Subcutaneous adipose tissue (tissue), 4 donors: ENCODE data around the gene CPXM2. TPM values are rescaled to one million over a fixed set of nuclear protein-coding genes. Genes with fewer than 3 reads are reported as not detected.

Experiments
- total RNA-seq, 4 donors: library from RNA; depleted of rRNA; stranded (reverse); fragments of >200 nt; gene quantifications; one replicate each; pipeline ENCODE4 v1.1.0, GENCODE V29; 2016
- TF ChIP-seq, protein P1 (sequence below): fragments of 450-650 bp; IDR thresholded peaks from one replicate; pipeline ENCODE4 v1.5.1; 2016; ENCODE audit warnings: low read depth, mild to moderate bottlenecking, control low read depth, antibody characterized with exemption, moderate library complexity

CPXM2 gene
- total RNA-seq, 4 donors from 2014 or later, result 4.4 to 11.7 (median 6.7) TPM

DNA sequence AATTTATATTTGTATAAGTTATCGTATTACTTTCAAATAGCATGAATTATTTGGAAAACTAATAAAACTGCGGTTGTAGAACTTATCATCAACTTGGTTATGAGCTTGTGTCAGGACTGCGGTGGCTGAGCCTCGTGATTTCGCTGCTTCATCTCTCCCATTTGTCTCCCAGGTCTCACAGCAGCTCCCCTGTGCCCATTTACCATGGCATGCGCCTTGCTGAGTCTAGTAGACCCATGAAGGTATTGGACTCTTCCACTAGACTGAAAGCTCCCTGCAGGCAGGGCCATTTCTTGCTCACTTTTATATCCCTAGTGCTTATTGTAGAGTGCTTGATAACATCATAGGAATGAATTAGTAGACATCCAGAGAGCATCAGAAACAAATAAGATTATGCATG, 53.9 kb downstream of the CPXM2 start:
- TF ChIP-seq, protein P1, sequence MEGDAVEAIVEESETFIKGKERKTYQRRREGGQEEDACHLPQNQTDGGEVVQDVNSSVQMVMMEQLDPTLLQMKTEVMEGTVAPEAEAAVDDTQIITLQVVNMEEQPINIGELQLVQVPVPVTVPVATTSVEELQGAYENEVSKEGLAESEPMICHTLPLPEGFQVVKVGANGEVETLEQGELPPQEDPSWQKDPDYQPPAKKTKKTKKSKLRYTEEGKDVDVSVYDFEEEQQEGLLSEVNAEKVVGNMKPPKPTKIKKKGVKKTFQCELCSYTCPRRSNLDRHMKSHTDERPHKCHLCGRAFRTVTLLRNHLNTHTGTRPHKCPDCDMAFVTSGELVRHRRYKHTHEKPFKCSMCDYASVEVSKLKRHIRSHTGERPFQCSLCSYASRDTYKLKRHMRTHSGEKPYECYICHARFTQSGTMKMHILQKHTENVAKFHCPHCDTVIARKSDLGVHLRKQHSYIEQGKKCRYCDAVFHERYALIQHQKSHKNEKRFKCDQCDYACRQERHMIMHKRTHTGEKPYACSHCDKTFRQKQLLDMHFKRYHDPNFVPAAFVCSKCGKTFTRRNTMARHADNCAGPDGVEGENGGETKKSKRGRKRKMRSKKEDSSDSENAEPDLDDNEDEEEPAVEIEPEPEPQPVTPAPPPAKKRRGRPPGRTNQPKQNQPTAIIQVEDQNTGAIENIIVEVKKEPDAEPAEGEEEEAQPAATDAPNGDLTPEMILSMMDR, result no peak

DNA sequence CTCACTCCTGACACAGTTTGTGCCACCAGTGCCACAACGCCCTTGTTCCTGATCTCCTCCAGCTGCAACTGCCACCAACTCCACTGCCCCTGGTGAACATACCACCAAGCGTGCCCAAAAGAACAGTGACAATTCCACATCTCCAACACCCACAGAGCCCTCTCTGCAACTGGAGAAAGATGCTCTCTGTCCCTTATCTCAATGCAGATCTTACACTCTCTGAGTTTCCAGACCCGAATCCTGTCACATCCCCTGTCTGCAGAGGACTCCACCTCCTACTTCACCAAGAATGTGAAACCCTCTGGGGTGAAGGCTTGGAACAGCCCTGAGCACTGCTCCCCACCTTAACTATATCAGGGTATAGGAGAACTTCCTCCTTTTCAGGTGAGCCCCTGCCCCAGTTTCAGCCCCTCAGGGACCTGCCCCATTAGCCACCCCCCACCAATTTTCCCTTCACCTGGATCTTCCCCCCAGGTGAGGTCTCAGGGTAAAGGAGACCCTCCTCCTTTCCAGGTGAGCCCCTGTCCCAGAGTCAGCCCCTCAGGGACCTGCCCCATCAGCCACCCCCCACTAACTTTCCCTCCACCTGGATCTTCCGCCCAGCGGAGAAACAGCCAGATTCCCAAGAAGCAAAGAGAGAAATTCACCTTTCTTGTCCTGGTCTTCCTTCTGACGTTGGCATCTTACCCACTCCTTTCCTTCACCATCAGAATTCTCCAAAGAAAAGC, 55.0 kb downstream of the CPXM2 start:
- TF ChIP-seq, protein P1, result no peak

DNA sequence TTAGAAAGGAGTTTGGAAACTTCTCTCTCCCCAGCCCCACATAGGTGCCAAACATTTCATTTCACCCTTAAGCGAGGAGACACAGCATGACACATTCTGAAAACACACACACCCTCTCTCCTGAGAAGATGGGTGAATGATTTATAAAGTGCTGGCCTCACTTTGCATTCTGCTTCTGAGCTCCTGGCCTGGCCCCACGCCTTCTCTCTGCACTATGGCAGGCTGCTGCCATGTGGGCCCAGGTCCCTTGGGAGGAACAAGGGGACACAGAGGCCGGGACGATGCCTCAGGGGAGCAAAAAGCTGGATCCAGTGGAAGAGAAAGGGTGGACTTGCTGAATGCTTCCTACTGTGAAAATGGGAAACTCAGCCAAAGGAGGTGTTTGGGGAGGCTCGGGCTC, 56.0 kb downstream of the CPXM2 start:
- TF ChIP-seq, protein P1, result no peak

DNA sequence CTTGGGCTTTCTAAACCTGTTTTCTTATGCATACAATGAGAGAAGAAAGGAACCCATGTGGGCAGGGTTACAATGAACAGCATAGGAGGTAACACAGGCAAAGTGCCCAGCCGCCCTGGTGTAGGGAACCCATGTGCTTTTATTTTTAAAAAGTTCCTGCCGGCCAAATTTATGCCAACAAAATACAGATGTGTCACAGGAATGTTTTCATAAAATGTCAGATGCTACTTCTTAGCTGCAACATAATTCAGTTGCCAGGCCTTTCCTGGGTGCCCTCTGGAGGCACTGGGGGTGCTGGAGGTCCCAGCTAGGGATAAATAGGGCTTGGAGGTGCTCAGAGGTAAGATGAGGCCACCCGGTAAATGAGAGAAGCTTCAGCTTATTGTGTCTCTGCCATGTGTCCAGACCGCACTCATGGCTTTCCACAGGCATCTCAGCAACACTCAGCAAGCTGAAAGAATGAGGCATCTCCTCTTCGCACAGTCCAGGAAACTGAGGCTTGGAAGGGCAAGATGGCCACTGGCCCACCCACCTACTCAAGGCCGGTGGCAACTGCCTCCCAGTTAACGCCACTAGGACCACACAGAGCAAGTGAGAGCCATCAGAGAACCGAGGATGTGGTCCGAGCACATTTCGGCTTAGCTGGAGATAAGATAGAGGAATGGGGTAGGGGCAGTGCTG, 58.3 kb downstream of the CPXM2 start:
- TF ChIP-seq, protein P1, result no peak

DNA sequence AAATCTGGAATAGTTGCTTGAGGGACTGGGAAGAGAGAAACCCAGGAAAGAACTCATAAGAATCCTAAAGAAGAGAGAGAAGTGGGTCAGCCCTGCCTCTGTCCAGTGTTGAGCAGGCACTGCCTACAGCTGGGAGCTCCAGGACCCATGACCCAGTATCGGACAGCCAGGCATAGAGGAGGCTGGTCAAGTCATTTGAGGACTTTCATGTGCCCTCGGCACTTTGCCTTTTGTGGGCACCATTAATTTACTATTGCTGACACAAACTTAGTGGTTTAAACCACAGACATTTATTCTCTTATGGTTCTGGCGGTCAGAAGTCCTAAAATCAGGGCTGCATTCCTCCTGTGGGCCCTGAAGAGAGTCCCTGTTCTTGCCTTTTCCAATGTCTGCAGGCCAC, 60.3 kb downstream of the CPXM2 start:
- TF ChIP-seq, protein P1, result no peak

DNA sequence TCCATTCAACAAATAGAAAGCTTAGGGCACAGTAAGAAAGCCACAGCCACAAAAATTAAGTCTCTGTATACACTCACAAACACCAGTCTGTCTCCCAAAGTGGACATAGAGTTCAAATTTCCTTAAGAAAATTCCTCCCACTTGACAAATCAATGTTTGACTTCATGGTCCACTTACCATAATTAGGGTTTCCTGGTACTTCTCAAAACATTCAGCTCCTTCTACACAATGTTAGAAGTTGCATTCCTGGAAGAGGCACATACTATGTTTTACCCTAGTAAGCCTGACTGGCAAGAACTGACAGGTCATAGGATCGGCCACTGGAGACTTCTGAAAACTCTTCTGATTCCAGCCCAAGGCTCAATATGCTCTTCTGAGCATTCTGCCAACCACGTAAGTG, 70.5 kb downstream of the CPXM2 start:
- TF ChIP-seq, protein P1, result no peak

DNA sequence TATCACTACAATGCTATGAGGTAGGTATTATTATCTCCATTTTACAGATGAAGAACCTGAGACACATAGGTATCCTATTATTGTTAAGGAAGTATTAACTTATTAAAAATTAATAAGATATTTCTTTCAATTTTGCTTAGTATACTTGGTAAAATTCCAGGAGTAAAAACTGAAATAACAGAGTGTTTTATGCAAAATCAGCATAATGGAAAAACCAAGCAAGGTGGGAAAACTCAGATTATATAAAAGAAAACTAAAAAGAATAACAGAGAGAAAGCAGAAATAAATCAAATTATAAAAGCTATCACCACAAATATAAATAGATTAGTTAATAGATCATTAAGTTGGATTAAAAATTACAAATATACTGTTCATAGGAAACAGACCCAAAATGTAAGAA, 82.0 kb downstream of the CPXM2 start:
- TF ChIP-seq, protein P1, result no peak
